Activated gamma-delta T cell treated with anti-CD3 and anti-CD28 coated beads, Interleukin-2, amount 50 U/mL, for 16 hours (primary cell): Measurements from ENCODE around the gene TP53TG5.

Source experiments
- DNase-seq: peaks from one replicate; pipeline ENCODE4 v3.0.0-alpha.2; 2020; ENCODE audit warnings: low read depth

TP53TG5 gene

DNA sequence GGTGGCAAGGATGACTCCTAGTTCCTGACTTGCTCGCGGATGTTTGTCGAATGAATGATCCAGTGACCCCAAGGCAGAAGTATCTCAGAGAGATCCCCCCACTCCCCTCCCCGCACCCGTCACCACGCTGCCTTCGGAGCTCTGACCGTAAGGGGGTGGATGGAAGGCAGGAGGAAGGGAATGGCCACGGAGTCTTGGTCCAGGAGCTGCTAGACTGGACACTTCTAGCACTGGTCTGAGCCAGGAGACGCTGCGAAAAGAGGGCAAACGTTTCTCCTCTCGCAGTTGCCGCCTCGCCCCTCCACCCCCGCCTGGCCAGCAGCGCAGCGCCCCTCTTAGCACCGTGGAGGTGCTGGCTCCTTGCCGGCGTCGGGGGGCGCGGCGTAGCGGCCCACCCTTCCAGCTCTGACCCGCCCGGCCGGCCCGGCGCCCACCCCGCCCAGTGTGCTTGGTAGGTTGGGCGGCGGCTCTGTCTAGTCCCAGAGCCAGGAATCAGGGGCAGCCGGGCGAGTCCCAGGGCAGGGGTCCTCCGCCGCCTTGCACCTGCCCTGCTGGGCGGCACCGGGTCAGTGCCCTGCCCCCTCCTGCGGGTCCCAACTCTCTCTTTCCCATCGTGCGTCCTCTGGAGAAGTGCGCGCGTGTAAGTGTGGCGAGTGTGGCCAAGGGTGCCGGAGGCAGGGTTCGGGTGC is 27.6 kb upstream of the TP53TG5 start:
- no peak for DNase-seq

DNA sequence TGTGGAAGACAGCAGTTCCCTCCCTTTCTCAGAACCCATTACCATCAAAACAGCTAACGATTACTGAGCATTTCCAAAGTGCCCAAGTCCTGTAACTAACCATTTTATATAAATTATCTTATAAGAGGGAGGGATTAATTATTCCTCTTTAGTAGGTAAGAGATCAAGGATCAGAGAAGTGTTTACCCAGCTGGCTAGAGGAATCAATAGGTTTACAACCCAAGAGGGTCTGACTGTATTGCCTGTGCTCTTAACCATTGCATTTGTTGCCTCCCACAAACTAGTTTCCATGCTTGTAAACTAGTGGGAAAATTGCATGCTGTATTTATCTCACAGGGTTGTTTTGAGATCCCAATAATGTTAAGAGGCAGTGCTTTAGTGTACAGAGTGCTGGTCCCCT is 26.3 kb upstream of the TP53TG5 start:
- no peak for DNase-seq

DNA sequence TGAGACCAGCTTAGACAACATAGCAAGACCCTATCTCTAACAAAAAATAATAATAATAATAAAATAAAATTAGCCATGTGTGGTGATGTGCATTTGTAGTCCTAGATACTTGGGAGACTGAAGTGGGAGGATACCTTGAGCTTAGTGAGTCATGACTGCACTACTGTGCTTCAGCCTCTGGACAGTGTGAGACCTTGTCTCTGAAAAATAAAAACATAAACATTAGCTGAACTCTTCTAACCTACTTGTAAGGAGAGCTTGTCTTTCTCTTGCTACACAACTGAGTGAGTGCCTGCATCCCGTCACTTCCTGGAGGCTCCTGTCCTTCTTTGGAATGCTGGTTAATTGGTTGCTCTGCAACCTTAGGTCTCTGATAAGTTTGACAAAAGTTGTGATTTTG is 24.8 kb upstream of the TP53TG5 start:
- no peak for DNase-seq

DNA sequence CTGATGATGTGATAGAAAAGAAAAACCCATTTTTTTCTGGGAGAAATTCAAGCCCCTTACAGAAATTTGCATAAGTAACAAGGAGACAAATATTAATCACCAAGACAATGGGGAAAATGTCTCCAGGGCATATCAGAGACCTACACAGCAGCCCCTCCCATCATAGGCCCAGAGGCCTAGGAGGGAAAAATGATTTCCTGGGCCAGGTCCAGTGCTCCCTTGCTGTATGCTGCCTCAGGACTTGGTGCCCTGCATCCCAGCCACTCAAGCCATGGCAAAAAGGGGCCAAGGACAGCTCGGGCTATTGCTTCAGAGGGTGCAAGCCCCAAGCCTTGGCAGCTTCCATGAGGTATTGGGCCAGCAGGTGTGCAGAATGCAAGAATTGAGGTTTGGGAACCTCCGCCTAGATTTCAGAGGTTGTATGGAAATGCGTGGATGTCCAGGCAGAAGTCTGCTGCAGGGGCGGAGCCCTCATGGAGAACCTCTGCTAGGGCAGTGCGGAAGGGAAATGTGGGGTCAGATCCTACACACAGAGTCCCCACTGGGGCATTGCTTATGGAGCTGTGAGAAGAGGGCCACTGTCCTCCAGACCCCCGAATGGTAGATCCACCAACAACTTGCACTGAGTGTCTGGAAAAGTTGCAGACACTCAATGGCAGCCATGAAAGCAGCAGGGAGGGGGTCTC is 22.4 kb upstream of the TP53TG5 start:
- DNase-seq, result no peak

DNA sequence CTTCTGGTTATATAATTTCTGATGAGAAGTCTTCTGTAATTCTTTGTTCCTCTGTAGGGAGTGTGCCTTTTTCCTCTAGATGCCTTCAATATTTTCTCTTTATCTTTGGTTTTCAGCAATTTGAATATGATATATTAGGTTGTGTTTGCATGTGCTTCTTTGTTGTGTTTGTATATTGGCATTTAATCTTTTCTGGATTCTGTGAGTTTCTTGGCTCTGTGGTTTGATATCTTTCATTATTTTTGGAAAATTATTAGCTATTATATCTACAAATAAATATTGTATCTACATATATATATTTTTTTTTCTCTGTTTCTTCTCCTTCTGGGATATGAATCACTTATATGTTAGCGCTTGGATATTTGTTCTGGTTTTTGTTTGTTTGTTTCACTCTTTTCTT is 20.9 kb upstream of the TP53TG5 start:
- no peak for DNase-seq

DNA sequence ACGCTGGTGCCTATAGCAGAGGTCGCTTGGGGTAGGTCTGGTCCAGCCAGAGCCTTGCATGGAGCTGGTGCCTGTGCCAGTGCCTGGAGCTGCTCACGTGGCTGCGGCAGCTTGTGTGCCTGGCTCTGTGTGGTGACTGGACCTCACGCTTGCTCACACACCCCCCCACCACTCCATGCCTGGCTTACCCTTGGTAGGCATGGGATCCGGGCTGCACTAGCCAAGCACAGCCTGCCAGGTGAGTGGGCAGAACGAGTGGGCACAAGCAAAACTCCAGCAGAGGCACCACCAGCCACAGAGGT is 16.9 kb upstream of the TP53TG5 start:
- no peak for DNase-seq

DNA sequence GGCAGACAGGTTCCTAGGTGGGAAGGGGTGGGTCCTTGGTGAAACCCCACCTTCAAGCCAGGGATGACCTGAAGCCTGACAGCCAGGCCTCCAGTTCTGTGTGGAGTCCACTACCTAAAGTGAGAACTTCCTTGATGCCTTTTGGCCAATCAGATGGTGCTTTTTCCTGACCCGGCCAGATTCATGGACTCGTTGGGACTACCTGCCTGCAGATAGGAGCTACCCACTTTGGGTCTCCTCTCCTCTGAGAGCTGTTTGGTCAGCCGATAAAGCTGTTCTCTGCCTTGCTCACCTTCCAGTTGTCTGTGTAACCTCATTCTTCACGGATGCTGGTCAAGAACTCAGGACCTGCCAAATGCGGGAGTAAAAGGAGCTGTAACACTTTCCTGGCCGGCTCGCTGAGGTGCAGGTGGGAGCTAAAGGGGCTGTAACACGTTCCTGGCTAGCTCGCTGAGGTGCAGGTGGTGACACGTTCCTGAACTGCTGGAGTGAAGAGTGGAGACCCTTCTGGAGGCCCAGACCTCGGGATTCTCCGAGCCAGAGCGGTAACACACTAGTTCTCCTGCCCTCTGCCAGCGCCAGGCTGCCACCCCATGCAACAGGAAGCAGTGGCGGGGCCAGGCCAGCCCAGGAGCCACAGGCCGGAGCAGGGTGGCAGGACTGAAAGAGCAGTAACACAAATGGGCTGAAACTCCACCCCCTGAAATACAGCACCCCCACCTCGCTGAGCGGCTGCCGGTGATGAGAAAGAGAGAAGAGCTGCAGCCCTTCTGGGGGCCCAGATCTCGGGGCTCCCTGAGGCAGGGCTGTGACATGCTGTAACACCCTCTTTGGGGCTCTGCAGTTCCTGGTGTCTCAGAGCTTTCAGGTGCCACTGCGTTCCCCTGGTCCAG is 16.3 kb upstream of the TP53TG5 start:
- DNase-seq, result no peak

DNA sequence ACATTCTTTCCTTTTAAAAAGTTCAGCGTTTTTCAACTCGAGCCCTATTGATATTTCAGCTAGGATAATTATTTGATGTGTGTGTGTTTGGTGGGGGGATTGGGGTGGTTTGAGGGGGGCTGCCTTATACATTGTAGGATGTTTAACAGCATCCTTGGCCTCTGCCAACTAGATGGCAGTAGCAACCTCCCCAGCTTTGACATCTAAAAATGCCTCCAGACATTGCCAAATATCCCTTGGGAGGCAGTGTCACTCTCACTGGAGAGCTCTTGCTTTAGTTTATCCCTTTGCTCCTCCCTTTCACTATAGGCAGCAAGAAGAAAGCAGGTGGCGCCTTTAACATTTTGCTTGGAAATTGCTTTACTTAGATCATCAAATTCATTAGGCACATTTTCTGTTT is 14.6 kb upstream of the TP53TG5 start:
- DNase-seq, result no peak

DNA sequence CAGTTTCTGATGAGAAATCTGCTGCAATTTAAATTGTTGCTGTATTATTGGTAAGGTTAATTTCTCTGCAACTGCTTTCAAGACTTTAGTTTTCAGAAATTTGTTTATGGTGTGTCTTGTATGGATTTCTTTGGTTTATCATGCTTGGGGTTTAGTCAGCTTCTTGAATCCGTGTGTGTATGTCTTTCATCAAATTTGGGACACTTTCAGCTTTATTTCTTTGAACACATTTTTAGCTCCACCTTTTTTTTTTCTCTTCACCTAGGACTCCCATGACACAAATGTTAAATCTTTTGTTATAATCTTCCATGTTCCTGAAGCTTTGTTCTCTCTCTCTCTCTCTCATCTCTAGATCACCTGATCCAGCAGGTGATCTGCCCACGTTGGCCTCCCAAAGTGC is 13.4 kb upstream of the TP53TG5 start:
- DNase-seq, result no peak

DNA sequence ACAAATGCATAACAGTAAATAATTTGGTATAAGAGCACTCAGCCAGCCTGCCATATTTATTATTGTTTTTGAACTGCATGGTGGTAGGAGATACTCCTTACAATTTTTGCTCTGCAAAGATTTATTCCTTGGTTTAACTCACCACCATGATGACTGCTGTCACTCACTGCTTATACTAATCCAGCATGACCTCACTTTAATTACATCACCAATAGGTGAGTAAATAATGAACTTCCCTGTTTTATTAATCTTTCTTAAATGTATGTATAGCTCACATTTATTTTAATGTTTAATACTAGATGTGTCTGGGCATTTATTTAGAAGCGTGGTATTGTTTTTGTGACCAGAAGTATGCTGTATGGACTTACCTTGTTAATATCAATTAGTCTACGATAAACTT is 12.8 kb upstream of the TP53TG5 start:
- no peak for DNase-seq

DNA sequence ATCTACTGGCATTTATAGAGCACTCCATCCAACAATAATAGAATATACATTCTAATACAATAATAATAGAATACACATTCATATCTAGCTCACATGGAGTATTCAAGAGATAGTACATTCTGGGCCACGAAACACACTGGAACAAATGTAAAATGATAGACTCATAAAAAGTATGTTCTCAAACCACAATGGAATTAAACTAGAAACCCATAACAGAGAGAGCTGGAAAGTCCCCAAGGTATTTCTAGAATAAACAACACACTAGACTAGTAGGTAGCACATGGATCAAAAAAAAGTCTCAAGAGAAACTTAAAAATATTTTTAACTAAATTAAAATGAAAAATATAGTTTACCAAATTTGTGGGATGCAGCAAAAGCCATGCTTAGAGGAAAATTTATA is 9.1 kb upstream of the TP53TG5 start:
- DNase-seq, result no peak

DNA sequence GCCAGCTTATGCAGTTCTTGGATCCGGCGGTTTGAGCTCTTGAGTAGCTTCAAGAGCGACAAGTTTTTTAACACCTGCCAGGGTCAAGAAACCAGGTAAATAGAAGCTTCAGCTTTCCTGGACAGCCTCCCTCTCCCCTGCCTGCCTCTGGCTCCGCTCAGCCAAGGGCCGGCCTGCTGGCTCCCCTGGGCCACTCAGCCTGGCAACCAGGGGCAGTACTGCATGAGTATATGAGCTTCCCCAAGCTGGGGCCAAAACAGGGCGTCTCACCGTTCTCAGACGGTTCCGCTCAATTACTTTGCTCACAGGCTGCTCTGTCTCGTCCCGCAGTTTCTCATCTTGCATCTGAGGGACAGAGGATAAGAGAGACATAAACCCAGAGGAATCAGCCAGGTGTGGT is 856 bp downstream of the TP53TG5 start:
- DNase-seq, result no peak

DNA sequence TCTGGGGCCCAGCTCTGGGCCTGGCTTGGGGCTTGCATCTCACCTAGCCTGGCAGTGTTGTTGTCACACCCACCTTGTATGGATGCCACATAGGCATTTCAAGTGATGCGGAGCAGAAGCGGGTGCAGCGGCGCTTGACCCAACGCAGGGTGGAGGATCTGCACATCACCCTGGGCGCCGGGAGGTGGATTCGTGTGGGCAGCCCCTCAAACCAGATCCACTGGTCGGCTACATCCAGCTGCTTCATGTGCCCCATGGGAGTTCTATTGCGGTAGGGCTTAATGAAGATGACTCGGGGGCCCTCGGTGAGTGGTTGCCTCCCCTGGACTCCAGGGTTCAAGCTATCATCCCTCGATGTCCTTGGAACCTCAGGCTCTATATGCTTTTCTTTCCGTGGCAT is 3.2 kb downstream of the TP53TG5 start:
- no peak for DNase-seq

DNA sequence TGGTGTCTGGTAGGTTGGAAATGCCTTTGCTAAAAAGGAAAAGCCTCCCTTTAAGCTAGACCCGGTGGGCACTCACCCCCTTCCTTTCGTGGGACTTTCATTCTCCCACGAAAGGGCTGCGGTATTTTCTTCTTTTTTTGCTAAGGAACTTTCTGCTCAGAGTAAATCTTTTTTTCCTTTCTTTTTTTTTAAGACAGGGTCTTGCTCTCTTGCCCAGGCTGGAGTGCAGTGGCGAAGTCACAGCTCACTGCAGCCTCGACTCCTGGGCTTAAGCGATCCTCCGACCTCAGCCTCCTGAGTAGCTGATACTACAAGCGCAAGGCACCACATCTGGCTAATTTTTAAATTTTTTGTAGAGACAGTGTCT is 4.0 kb downstream of the TP53TG5 start:
- DNase-seq, result no peak

DNA sequence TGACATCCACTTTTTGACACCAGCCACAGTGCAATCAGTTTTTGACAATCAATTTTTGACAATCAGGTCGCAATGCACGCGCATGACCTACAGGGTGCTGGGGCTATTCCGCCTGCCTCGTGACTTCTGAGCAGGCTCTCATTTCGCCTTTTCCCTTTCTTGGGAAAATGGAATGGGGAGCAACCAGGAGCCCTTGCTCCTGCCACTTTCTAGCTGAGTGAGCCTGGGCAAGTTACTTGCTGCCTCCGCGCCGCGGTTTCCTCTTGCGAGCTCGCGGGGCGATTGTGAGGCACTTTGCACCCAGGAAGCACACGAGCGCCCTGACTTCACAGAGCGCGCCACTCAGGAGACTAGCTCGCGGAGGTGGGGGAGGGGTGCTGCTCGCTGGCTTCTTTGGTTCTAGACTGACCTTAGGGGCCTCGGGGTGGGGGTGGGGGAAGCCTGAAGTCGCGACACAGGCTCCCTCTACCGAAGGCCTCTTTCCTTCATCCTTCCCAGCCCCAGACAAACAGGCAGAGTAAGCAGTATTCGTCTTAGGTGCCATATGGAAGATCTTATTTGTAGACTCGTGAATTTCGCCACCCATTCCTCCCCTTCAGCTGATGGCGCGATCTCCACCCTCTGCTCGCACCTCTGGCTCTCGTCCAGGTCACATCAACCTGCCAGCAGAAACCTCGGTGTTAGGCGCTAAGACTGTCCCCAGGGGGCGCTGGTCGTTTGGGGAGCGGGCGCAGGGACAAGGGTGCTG is 4.6 kb downstream of the TP53TG5 start:
- peak; percentile 83 for DNase-seq

DNA sequence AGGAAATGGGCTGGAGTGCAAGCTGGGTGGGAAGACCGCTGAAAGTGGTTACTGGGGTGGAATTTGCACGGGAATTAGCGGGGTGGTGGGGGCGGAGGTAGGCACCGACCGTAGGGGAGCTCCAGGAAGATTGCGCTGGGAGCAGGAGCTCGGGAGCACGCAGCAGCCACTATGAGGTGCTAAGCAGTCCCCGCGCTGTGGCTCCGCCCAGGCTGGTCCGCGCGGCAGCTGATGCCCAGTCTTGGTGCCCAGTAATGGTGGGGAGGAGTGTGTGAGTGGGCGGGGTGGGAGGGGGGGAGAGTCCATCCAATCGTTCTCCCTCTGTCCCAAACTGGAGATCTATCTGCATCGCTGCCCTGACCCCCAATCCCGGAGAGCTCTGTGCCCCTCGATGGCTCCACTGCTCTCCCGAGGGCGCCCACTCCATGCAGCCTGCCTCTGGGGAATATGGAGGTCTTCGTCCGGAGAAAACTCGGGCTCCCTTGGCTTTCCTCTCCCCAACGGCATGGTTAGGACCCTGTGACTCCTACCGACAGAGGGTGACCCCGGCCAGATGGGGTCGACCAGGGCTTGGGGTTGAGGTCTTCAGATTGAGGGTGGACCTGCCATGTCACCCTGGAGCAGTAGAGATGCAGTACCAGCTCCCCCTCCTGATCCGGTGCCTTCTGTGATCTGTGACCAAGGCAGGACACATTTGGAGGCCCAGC is 5.3 kb downstream of the TP53TG5 start:
- DNase-seq, result no peak

DNA sequence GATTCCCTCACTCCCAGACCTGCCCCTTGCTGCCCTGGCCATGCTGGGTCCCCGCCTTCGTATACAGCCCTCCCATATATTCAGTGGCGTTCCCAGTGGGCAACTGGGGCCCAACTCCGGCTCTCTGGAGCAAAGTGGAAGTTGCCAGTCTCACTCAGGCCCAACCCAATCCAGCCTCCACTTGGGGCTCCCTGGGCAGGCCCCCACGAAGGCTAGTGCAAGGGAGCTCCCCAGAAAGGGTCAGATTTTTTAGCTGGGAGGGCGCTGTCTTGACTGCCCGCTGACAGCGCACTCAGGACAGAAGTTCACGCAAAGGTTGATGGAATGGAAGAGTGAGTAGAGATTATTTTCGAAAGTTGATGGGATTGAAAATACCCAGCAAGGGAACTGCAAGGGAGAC is 5.9 kb downstream of the TP53TG5 start:
- DNase-seq, result no peak

DNA sequence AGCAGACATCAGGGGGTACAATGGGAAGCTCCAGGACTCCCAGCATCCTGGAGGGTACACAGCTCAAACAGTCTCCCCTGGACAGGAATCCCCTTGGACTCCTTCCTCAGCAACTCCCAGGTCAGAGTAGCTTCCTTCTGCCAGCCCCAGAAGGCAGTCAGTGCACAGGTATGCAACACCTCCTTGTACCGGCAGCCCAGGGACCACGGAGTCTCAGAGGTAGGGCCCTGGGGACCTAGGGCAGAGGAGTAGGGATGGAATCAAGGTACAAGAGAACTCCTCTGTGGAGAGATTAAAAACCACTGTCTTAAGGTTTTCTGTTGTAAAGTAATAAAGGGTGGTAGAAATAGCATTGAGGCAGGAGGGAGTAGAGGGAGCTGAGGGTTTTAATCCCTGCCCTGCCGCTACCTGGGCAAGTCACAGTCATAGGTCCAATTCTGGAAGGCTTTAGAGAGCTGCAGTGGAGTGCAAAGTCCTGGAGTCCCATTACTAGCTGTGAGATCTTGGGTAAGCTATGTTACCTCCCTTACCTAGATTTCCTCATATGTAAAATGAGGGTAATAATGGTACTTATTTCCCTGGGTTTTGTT is 7.5 kb downstream of the TP53TG5 start:
- no peak for DNase-seq

DNA sequence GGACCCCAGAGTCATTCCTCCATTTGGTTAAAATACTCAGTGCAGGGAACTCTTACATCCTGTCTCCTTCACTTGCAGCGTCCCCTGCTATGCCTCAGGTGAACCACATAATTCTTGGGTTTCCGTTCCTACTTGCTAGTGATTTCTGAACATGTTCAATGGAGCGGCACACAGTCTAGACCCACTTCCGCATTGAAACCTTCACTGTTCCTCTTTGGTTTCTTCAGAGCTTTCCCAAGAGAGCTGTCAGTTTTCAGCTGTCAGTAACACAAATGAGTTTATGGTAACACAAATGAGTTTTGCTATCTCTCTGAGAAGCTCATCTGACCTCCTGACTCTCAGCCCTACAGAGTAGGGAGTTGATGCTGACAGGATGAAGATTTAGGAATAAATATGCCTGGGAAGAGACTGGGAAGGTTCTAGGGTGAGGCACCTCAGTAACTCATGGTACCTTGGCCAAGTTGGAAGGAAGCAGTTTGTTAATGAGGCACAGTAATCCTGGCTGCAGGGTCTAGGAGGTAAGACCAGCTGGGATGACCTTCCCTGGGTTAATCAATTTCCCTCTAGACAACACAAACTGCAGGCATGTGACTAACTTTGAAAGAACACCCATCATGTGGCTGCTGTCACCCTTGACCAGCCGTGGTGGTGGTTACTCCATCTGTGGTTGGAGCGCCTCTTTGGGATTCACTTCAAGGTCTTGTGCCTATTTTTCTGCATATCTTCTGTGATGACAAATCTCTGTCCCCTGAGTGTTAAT is 9.7 kb downstream of the TP53TG5 start:
- no peak for DNase-seq

DNA sequence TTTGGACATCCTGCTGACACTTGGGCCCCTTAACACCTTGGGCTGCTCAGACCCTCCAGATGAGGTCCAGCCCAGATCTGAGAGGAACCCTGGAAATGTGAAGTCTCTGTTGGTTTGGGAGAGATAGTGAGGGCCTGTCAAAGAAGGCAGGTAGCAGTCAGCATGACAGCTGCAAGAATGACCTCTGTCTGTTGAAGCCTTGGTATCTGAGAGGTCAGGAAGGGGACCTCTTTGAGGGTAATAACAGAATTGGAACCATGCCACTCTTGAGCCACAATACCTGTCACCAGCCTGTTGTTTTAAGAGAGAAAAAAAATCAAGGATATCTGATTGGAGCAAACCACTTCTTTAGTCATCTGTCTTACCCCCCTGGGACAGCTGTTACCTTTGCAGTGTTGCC is 11.0 kb downstream of the TP53TG5 start:
- DNase-seq, result no peak

DNA sequence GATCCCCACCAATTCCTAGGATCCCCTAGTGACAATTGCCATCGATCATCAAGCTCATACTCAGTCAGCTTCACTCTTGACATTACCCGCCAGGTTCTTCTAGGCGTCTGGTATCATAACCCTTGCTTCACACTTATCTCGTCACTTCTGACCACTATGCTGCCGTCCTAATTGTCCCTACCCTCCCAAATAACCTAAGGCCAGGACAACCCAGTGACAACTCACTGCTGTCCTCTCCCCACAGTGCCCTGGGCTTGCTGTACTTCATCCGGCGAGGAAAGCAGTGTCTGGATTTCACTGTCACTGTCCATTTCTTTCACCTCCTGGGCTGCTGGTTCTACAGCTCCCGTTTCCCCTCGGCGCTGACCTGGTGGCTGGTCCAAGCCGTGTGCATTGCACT is 11.5 kb downstream of the TP53TG5 start:
- DNase-seq, result no peak
